ENCODE measurements around the gene DAPK3.
"Not testable (repeated sequence)": the region's sequence is repeated elsewhere in the genome, so short reads cannot be mapped to it uniquely, and the experiment has no call there.

DAPK3 gene

GRCh38 chr19:4012092-4012974 lies 41.4 kb upstream of the DAPK3 start:
- no peak overlapping the region for H3K4me3 ChIP-seq (ENCODE audit: low read length)
- H3K36me3 ChIP-seq (ENCODE audit: control insufficient read depth, insufficient read depth, low read length) = peaks cover 10% of the 10 kb centered on the region

DNA sequence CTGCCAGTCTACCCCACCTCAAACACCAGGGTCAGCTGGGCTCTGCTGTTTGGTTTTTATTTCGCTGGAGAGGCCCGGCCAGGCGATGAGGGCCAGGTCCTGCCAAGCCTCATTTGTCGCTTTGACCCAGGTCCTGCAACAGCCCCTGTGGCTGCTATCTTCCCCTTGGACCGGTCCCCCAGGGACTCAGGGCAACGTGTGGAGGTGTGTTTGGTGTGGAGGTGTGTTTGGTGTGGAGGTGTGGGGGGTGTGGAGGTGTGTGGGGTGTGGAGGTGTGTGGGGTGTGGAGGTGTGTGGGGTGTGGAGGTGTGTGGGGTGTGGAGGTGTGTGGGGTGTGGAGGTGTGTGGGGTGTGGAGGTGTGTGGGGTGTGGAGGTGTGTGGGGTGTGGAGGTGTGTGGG lies 40.5 kb upstream of the DAPK3 start:
- H3K4me3 ChIP-seq (ENCODE audit: low read length); H3K9me3 ChIP-seq (ENCODE audit: control insufficient read depth, low read length); H3K9ac ChIP-seq (ENCODE audit: low read length); H3K36me3 ChIP-seq (ENCODE audit: control insufficient read depth, insufficient read depth, low read length); H3K27me3 ChIP-seq (ENCODE audit: control insufficient read depth, insufficient read depth, low read length): not testable (repeated sequence)
- H3K4me1 ChIP-seq (ENCODE audit: control insufficient read depth, insufficient read depth, low read length) = peaks cover 76% of the 10 kb centered on the region

More at GRCh38 chr19:4012092-4012974, 41.4 kb upstream of the DAPK3 start:
- no peaks in the 10 kb centered on the region for H3K27me3 ChIP-seq (ENCODE audit: control insufficient read depth, insufficient read depth, low read length)
- H3K4me1 ChIP-seq (ENCODE audit: control insufficient read depth, insufficient read depth, low read length) = peaks cover 71% of the 10 kb centered on the region
- H3K9me3 ChIP-seq (ENCODE audit: control insufficient read depth, low read length) = no peaks in the 10 kb centered on the region
- peak overlapping the region; percentile 11 for H3K9ac ChIP-seq (ENCODE audit: low read length)

- Histone ChIP-seq H3K27me3 (ENCODE audit: control insufficient read depth, insufficient read depth, low read length) (no peaks in the 10 kb centered on the region), H3K9me3 (ENCODE audit: control insufficient read depth, low read length) (no peaks in the 10 kb centered on the region), H3K4me3 (ENCODE audit: low read length) (no peak overlapping the region), H3K4me1 (ENCODE audit: control insufficient read depth, insufficient read depth, low read length) (peaks cover 76% of the 10 kb centered on the region), H3K36me3 (ENCODE audit: control insufficient read depth, insufficient read depth, low read length) (peaks cover 10% of the 10 kb centered on the region), H3K9ac (ENCODE audit: low read length) (no peak overlapping the region)
Observed at GRCh38 chr19:4010808-4011110, 39.9 kb upstream of the DAPK3 start.

DNA sequence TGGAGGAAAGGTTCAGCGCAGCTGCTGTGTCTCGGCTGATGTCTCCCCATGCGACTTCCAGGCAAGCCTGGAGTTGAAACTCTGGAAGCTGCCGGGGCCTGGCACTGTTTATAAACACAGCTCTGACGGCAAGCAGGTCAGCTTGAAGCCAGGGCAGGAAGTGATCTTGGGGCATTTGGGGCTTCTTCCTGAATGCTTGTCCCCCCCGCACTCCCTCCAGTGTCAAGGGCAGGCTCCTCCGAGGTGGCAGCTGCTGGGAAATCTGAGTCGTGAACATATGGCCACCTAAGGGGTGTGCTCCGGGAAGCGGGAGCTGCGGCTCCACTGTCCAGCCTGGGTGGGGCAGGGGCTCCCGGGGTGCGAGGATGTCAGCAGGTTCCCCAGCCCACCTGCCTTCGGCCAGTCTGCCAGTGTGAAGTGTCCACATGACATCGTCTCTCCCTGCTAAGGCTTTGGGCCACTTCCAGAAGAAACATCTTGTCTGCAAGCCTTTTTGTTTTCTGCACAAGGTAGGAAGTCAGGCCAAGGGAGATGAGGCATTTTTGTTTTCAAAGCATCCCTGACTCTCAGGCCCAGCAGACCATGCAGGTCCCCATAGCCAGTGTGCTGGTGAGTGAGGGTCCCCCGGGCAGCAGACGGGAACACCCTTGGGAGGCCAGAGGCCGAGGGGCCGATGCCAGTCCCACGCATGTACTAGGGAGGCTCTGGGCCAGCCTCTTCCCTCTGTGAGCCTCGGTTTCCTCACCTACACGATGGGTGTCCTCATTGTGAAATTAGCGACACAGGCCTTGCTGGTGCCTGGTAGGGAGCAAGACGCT lies 39.3 kb upstream of the DAPK3 start:
- H3K4me1 ChIP-seq (ENCODE audit: control insufficient read depth, insufficient read depth, low read length) = peaks cover 72% of the 10 kb centered on the region
- peak overlapping the region; percentile 80 for H3K9ac ChIP-seq (ENCODE audit: low read length)
- no peaks in the 10 kb centered on the region for H3K9me3 ChIP-seq (ENCODE audit: control insufficient read depth, low read length)
- H3K4me3 ChIP-seq (ENCODE audit: low read length) = no peak overlapping the region
- H3K36me3 ChIP-seq (ENCODE audit: control insufficient read depth, insufficient read depth, low read length) = peaks cover 10% of the 10 kb centered on the region
- no peaks in the 10 kb centered on the region for H3K27me3 ChIP-seq (ENCODE audit: control insufficient read depth, insufficient read depth, low read length)

GRCh38 chr19:4007836-4008539 lies 37.1 kb upstream of the DAPK3 start:
- no peaks in the 10 kb centered on the region for H3K36me3 ChIP-seq (ENCODE audit: control insufficient read depth, insufficient read depth, low read length)
- H3K9ac ChIP-seq (ENCODE audit: low read length) = peak overlapping the region; percentile 80
- H3K4me1 ChIP-seq (ENCODE audit: control insufficient read depth, insufficient read depth, low read length) = peaks cover 51% of the 10 kb centered on the region
- H3K27me3 ChIP-seq (ENCODE audit: control insufficient read depth, insufficient read depth, low read length) = no peaks in the 10 kb centered on the region
- no peaks in the 10 kb centered on the region for H3K9me3 ChIP-seq (ENCODE audit: control insufficient read depth, low read length)
- H3K4me3 ChIP-seq (ENCODE audit: low read length) = peak overlapping the region; percentile 56

- Histone ChIP-seq H3K9ac (ENCODE audit: low read length) (peak within 1 kb of the TSS; percentile 80), H3K27me3 (ENCODE audit: control insufficient read depth, insufficient read depth, low read length) (no peaks in the 10 kb centered on the region), H3K4me1 (ENCODE audit: control insufficient read depth, insufficient read depth, low read length) (peaks cover 43% of the 10 kb centered on the region), H3K9me3 (ENCODE audit: control insufficient read depth, low read length) (no peaks in the 10 kb centered on the region), H3K36me3 (ENCODE audit: control insufficient read depth, insufficient read depth, low read length) (no peaks in the 10 kb centered on the region), H3K4me3 (ENCODE audit: low read length) (peak within 1 kb of the TSS; percentile 80)
Observed at GRCh38 chr19:4007021-4007835, 36.3 kb upstream of the DAPK3 start, which contains the start of gene PIAS4. Gene PIAS4, plus strand, starts transcription at chr19:4007736. Its CDS starts 25 bp downstream, at chr19:4007761.

DNA sequence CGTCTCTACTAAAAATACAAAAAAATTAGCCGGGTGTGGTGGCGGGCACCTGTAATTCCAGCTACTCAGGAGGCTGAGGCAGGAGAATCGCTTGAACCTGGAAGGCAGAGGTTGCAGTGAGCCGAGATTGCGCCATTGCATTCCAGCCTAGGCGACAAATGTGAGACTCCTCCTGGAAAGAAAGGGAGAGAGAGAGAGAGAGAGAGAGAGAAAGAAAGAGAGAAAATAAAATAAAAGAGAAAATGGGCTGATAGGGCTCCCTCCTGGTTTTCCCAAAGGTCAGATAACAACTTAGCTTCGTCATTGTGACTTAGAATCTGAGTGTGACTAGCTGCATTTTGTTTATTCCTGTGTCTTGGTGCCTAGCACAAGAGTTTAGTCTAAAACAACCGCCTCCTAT lies 34.5 kb upstream of the DAPK3 start:
- H3K9ac ChIP-seq (ENCODE audit: low read length); H3K9me3 ChIP-seq (ENCODE audit: control insufficient read depth, low read length); H3K27me3 ChIP-seq (ENCODE audit: control insufficient read depth, insufficient read depth, low read length); H3K36me3 ChIP-seq (ENCODE audit: control insufficient read depth, insufficient read depth, low read length); H3K4me3 ChIP-seq (ENCODE audit: low read length): not testable (repeated sequence)
- H3K4me1 ChIP-seq (ENCODE audit: control insufficient read depth, insufficient read depth, low read length) = peaks cover 27% of the 10 kb centered on the region

- not testable (repeated sequence) for H3K36me3 ChIP-seq (ENCODE audit: control insufficient read depth, insufficient read depth, low read length); H3K9me3 ChIP-seq (ENCODE audit: control insufficient read depth, low read length); H3K27me3 ChIP-seq (ENCODE audit: control insufficient read depth, insufficient read depth, low read length); H3K4me1 ChIP-seq (ENCODE audit: control insufficient read depth, insufficient read depth, low read length); H3K9ac ChIP-seq (ENCODE audit: low read length); H3K4me3 ChIP-seq (ENCODE audit: low read length)
Observed at GRCh38 chr19:4000798-4001197, 29.9 kb upstream of the DAPK3 start.

- not testable (repeated sequence) for H3K4me1 ChIP-seq (ENCODE audit: control insufficient read depth, insufficient read depth, low read length); H3K9ac ChIP-seq (ENCODE audit: low read length); H3K9me3 ChIP-seq (ENCODE audit: control insufficient read depth, low read length); H3K4me3 ChIP-seq (ENCODE audit: low read length); H3K27me3 ChIP-seq (ENCODE audit: control insufficient read depth, insufficient read depth, low read length); H3K36me3 ChIP-seq (ENCODE audit: control insufficient read depth, insufficient read depth, low read length)
Observed at GRCh38 chr19:3998667-3999412, 27.9 kb upstream of the DAPK3 start.

DNA sequence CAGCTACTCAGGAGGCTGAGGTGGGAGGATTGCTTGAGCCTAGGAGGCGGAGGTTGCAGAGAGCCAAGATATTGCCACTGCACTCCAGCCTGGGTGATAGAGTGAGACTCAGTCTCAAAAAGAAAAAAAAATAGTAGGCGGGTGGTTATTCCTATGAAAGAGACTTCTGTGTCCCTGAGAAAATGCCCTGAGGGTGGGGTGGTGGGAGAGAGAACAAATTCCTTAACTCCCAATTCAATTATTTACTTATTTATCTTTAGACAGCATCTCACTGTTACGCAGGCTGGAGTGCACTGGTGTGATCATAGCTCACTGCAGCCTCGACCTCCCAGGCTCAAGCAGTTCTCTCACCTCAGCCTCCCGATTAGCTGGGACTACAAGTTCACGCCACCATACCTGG lies 24.7 kb upstream of the DAPK3 start:
- Histone ChIP-seq H3K9ac (ENCODE audit: low read length) (no peak overlapping the region), H3K36me3 (ENCODE audit: control insufficient read depth, insufficient read depth, low read length) (no peaks in the 10 kb centered on the region), H3K9me3 (ENCODE audit: control insufficient read depth, low read length) (no peaks in the 10 kb centered on the region), H3K4me1 (ENCODE audit: control insufficient read depth, insufficient read depth, low read length) (no peaks in the 10 kb centered on the region), H3K4me3 (ENCODE audit: low read length) (no peak overlapping the region), H3K27me3 (ENCODE audit: control insufficient read depth, insufficient read depth, low read length) (no peaks in the 10 kb centered on the region)

- Histone ChIP-seq H3K9me3 (ENCODE audit: control insufficient read depth, low read length) (no peaks in the 10 kb centered on the region), H3K4me1 (ENCODE audit: control insufficient read depth, insufficient read depth, low read length) (peaks cover 24% of the 10 kb centered on the region), H3K4me3 (ENCODE audit: low read length) (no peak overlapping the region), H3K9ac (ENCODE audit: low read length) (no peak overlapping the region), H3K36me3 (ENCODE audit: control insufficient read depth, insufficient read depth, low read length) (no peaks in the 10 kb centered on the region), H3K27me3 (ENCODE audit: control insufficient read depth, insufficient read depth, low read length) (no peaks in the 10 kb centered on the region)
Observed at GRCh38 chr19:3990815-3991117, 19.9 kb upstream of the DAPK3 start.
